NCI-H774 (cell line): ENCODE data around the gene NIPSNAP2.
A peak's percentile ranks its signal among the peaks of the same experiment; 100 is the strongest.
"Not testable (repeated sequence)": the region's sequence is repeated elsewhere in the genome, so short reads cannot be mapped to it uniquely, and the experiment has no call there.

ENCODE experiments used
- DNase-seq: peaks from one replicate; lab custom pipeline; 2025; lab: John Stamatoyannopoulos, UW

Gene NIPSNAP2

DNA sequence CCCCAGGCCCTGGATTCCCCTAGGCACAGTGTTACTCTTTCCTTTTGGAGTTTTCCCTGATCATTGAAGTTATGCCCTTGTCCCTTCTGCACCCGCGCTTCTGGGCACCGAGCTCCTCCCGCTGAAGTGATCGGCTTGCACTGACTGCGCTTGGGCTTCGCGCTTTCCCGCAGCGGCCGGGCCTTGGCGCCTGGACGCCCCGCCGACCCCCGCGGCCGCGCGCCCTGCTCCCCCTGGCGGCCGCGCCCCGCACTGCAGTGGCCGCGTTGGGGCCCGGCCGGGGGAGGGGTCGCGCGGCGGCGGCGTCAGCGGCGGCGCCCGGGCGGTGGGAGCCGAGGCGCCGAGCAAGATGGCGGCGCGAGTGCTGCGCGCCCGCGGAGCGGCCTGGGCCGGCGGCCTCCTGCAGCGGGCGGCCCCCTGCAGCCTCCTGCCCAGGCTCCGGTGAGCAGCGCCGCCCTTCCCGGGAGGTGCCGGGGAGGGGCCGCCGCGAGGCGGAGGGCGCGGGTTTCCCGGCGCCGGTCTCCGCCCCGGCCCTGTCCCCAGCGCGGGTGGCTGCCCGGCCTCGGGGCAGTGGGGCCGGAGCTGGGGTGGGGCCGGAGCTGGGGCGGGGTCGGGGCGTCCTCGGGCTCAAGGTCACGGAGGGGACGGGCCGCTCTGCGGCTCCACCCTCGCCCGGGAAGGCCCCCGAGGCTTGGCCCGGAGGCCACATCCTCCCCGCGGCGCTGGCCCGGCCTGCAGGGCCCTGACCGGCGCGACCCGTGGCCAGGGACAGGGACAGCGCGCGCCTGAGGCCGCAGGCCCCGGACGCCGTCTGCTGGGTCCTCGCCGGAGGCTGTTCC is at the start of gene NIPSNAP2:
TSS of gene NIPSNAP2 (plus strand) at position 325 of the 839 bp plus-strand sequence. CDS start at position 350, 25 bp downstream.
- DNase-seq = peak; percentile 77

DNA sequence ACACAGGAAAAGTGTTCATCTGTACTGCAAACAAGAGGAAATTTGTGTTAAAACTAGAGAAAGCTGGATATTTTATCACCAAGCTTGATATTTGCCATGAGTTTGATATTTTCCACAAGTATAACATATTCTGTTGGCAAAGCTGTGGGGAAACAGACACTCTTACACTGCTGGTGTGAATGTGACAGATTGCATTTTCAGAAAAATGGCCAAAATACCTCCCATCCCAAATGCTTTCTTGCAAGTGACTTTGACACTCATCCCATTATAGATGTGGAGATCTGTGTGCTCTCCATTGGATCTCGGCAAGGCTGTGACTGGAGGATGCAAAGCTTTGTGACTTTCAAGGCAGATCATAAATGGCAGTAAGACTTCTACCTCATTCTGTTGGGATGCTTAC is 46.6 kb upstream of the NIPSNAP2 start:
- DNase-seq = no peak

DNA sequence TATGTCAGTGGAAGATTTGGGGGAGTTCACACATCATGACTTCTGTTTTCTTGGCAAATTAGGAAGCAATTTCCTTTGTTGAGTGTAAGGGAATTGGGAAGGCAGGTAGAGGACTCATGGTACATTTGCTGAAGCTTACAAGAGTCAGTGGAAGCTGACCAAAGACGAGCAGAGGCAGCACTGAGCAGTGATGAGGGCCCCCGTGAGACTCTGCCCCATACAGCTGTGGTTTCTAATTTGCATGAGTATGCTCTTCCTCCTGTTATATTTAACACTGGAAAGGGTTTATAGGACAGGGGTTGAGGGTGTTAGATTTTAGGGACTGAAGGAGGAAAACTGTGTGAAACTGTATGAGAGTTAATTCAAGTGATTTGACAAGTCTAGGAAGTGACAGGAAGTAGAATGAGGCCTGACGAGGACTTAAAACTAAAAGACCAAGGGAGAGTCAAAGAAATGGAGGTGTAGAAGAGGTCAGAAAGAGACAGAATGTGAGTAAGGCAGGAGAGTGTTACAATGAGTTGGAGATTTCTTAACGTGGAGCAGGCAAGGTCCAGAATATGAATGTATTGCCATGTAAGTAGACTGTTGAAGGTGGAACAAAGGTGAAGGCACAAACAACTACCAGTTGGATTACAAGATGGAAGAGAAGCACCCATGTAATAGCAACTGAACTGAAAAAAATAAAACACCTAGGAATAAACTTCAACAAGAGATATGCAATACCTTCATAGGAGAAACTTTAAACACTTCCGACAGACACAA is 36.2 kb upstream of the NIPSNAP2 start:
- DNase-seq = no peak

DNA sequence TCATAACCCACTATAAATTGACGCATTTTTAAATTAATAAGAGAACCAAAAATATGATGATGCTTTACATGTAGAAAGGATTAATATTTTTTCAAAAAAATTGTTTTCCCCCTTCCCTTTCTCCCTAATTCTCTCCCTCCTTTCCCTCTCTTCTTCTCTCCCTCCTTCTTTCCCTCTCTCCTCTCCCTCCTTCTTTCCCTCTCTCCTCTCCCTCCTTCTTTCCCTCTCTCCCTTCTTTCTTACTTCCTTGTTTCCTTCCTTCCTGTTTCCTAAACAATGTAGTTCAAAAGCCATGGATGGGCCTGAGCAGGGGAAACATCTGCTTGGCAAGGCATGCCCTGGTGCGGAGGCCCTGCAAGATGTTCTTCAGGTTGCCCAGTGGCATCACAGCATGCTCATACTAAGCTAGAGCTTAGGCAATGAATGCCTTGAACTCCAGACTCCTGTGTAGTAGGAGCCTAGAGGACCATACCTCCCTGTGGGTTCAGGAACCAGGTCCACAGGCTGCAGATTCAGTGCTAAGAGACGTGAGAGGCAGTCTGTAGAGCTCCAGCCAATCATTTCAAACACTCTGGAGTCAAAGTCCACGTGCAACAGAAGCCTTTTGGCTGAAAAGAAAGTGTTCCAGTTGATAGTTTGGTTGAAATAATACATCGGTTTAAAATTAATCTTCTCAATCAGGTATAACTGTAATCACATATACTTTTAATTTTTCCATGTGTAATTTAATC is 32.8 kb upstream of the NIPSNAP2 start:
- DNase-seq = no peak

DNA sequence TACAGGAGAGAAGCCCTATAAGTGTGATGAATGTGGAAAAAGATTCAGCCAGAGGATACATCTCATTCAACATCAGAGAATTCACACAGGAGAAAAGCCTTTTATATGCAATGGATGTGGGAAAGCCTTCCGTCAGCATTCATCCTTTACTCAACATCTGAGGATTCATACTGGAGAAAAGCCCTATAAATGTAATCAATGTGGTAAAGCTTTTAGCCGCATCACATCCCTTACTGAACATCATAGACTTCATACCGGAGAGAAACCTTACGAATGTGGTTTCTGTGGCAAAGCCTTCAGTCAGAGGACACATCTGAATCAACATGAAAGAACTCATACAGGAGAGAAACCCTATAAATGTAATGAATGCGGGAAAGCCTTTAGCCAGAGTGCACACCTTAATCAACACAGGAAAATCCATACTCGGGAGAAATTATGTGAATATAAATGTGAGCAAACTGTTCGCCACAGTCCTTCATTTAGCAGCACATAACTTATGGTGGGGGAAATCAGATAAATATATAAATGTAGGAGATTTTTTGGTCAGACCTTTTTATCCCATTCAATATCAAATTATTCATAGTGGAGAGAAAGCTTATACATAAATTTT is 24.8 kb upstream of the NIPSNAP2 start:
- no peak for DNase-seq

DNA sequence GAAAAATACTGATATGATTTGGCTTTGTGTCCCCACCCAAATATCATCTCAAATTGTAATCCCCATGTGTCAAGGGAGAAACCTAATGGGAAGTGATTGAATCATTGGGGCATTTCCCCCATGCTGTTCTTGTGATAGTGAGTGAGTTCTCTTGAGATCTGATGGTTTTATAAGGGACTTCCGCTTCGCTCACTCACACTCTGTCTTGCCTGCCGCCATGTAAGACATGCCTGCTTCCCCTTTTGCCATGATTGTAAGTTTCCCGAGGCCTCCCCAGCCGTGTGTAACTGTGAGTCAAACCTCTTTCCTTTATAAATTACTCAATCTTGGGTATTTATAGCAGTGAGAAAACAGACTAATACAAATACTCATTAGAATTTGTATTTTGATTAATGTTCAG is 17.8 kb upstream of the NIPSNAP2 start:
- DNase-seq = no peak

DNA sequence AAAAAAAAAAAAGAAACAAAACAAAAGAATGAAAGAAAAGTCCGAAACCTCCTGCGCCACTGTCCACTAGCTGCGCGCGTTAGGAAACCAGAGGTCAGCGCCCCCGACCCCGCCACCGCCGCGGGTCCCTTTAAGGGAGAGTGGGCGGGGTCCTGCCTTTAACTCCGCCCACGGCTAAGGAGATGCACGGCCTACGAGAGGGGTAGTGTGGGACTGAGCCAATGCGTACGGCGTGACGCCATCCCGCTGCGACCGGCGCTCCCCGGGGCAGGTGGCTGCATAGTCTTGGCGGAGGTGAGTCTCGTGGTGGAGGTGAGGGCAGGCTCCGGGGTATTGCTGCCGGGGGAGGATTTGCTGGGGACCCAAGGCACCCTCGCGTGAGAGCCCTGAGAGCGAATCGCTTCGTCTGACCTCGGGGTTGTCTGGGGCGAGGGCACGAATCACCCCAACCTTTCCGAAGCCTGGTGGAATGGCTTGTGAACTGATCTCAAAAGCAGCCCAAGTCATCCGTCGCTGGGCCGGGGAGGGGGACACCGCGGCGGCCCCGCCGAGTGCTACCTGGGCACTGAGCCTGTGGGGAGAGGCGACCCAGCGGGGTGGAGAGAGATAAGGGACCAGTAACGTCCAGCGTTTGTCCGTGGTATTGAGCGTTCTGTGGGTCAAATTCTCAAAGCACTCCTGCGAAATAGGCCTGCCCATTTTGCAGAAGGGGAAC is 12.6 kb upstream of the NIPSNAP2 start, which contains the start of gene MRPS17:
TSS of gene MRPS17 (plus strand) at position 241 of the 715 bp plus-strand sequence. CDS start 1,319 bp downstream, outside the sequence.
- peak; percentile 90 for DNase-seq

DNA sequence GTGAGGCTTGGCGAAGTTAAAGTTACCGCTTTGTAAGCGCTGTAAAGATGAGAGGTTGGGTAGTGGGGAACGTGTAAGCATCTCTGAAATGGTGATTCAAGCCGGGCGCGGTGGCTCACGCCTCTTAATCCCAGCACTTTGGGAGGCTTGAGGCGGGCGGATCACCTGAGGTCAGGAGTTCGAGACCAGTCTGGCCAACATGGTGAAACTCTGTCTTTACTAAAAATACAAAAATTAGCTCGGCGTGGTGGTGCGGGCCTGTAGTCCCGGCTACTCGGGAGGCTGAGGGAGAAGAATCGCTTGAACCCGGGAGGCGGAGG is 12.1 kb upstream of the NIPSNAP2 start:
- not testable (repeated sequence) for DNase-seq

DNA sequence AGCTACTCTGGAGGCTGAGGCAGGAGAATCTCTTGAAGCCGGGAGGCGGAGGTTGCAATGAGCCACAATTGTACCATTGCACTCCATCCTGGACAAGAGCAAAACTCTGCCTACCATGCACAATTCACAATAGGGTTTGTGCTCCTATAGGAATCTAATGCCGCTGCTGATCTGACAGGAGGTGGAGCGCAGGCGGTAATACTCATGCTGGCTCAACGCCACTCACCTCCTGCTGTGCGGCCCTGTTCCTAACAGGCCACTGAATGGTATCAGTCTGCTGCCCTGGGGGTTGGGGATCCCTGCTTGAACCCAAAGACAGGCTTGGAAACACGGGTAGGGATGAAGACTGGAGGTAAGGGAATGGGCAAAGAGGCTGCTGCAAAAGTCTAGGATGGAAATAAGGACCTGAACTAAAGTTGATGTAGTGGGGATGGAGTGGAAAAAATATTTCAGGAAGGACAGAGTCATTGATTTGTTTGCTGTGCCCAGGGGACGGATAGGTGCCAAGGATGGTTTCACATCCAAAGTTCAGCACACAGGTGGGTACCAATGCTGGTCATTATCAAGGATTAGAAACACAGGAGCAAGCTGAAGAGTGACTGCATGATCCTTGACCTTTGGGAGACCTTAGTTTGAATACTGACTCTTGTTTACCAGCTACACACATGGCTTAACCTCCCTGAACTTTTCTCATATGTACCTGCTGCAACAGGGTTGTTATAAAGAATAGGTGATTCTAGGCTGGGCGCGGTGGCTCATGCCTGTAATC is 10.5 kb upstream of the NIPSNAP2 start:
- no peak for DNase-seq

DNA sequence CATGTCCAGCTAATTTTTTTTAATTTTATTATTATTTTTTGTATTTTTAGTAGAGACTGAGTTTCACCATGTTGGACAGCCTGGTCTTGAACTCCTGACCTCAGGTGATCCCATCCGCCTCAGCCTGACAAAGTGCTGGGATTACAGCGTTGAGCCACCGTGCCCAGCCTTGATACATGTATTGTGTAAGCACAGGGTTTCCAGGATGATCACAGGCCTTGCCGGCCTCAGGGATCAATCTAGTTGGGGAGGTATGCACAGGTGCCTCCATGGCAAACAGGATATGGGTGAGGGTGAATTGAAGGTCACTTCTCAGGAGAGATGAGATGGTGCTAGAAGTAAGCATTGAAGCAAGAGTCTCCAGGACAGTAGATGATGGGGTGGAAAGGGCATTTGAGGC is 7.2 kb upstream of the NIPSNAP2 start:
- no peak for DNase-seq

DNA sequence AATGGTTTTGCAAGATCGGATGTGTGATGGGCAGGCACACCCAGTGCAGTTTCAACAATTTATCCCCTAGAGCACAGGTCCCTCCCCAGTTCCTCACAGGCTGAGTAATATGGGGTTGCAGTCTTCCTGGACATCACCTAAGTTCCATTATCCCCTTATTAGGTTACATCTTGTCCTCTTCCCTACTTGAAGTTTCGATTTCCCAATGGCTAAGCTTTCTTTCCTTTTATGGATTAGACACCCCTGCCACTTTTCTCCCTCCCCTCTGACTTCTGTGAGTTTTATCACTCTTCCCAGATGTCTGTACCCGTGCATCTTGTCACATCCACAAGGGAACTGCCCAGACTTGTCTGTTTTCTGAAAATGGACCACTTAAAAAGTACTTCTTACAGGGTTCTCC is 2.4 kb upstream of the NIPSNAP2 start:
- DNase-seq = no peak

DNA sequence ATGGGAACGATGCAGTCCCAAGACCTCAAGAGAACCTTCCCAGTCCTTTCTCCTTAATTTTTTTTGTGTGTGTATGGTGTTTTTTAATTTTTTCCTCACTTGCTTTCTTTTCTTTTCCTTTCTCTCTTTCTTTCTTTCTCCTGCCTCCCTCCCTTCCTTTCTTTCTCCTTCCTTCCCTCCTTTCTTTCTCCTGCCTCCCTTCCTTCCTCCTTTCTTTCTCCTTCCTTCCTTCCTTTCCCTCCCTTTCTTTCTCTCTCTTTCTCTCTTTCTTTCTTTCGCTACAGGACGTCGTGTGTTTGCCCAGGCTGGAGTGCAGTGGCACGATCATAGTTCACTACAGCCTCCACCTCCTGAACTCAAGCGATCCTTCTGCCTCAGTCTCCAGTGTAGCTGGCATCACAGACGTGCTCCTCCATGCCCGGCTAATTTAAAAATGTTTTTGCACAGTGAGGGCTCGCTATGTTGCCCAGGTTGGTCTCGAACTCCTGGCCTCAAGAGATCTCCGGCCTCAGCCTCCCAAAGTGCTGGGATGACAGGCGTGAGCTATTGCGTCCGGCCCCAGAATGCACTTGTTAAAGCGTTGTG is 709 bp upstream of the NIPSNAP2 start:
- DNase-seq = no peak

DNA sequence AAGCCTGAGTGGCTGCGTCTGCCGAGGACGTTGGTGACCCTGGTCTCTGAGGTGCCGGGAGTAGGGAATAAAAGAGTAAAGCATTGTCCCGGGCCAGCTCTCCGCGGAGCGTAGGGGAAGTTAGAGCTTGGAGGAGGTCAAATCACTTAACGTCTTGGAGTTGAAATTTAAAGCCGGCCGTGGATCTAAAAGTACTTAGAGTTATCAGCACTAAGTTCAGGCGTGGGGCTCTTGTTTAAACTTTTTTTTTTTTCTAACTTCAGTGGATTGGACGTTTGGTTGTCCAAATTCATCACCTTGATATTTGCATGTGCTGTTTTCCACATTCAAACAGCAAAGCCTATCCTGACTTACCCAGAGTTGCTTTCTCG is 700 bp downstream of the NIPSNAP2 start:
- DNase-seq = no peak

DNA sequence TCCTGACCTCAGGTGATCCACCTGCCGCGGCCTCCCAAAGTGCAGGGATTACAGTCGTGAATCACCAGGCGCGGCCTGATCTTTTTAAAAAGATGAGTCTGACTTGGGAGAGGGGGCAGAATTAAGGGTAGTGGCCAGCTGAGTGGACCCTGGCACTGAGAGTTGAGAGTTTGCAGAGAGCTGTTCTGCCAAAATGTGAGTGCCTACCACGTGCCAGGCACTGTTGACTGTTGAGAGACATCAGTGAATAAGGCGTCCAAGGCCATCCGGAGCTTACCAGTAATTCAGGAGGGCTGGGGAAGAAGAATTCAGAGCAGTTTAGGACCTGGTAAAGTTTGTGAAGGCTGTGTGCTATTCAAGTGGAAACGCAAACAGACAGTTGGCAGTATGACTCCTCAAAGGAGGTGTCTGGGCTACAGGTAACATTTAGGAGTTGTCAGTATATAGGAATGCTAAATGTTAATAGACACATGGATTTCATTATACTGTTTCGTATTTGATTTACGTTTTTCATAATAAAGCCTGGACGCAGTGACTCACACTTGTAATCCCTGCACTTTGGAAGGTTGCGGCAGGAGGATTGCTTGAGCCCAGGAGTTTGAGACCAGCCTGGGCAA is 1.5 kb downstream of the NIPSNAP2 start:
- no peak for DNase-seq

DNA sequence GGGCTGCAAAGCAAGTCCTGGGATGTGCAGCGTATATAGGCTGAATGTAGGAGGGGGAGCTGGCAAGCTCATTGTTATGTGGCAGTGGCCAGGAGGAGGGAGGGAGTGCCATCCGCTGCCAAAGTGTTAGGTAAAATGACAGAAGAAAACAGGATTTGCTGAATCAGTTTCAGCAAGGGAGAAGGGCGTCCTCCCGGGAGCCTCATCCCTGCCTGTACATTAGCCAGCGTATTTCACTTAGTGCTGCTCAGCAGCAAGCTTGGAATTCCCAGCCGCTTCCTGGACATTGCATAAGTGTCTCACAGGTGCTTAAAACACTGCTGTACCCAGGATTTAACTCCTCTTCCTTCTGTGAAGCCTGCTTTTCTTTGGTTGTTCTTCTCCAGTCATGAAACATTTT is 2.5 kb downstream of the NIPSNAP2 start:
- no peak for DNase-seq

DNA sequence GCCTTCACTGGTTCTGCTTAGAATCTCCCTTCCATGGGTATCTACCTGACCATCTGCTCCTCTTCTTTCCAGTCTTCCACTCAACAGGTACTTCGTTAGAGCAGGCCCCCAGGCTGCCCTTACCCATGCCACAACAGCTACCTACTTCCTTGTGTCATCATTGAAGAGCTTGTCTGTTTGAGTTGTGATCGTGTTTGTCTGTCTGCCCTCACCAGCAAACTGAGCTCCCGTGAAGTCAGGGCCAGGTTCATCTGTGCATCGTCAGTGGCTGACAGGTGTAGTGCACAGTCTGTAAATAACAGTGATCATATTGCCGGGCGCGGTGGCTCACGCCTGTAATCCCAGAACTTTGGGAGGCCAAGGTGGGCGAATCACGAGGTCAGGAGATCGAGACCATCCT is 5.0 kb downstream of the NIPSNAP2 start:
- DNase-seq = no peak

DNA sequence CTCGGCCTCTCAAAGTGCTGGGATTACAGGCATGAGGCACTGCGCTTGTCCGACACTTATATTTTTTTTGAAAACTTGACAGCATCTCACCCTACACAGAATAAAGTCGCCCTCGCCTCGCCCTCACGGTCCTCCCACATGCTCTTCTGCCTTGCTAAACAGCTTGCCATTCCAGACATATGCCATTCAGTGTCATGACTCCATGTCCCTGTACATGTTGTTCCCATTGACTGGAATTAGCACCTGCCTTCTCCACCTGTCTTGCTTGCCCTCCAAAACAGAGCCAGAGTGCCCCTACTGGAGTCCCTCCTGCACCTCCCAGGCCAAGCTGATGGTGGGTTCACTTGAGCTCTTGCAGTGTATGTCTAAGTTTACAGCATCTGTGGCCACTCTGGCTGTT is 6.2 kb downstream of the NIPSNAP2 start:
- no peak for DNase-seq

DNA sequence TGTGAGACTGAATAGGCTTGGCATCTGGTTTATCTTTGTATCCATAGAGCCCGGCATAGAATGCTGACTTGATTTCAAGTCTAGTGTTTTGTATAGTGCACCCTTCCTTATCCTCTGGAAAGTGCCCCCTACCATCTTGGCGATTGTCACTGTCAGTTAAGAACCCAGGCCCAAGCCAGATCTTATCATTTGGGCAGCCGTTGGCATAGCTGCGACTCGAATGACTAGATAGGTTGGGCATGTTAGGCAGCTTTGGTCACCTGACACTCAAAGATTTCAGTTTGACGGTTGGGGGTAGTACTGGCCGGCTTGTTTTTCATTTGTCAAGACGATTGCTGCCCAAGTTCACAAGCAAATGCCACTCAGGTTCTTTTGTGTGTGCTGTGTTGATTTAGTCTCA is 6.6 kb downstream of the NIPSNAP2 start:
- DNase-seq = no peak

DNA sequence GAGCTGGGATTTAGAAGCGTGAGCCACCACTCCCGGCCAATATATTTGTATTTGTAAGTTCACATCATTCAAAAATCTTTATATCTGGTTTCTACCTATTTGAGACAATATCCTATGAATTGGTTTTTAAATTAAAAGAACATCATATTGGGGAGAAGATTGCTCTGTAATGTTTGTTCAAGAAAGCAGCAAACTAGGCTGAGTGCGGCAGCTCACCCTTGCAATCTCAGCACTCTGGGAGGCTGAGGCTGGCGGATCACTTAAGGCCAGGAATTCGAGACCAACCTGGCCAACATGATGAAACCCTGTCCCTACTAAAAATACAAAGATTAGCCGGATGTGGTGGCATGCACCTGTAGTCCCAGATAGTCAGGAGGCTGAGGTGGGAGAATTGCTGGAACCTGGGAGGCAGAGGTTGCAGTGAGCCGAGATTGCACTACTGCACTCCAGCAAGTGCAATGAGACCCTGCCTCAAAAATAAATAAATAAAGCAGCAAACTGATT is 9.4 kb downstream of the NIPSNAP2 start:
- no peak for DNase-seq
